NCI-H2107 treated with DMSO at 0.1 percent for 48 hours (cell line): ENCODE results near the gene MMGT1.
"Not testable (repeated sequence)": the region's sequence is repeated elsewhere in the genome, so short reads cannot be mapped to it uniquely, and the experiment has no call there.

Experiments used
- DNase-seq: peaks from one replicate; lab custom pipeline; 2025; ENCODE audit not compliant: unreplicated experiment; lab: John Stamatoyannopoulos, UW

Gene MMGT1

DNA sequence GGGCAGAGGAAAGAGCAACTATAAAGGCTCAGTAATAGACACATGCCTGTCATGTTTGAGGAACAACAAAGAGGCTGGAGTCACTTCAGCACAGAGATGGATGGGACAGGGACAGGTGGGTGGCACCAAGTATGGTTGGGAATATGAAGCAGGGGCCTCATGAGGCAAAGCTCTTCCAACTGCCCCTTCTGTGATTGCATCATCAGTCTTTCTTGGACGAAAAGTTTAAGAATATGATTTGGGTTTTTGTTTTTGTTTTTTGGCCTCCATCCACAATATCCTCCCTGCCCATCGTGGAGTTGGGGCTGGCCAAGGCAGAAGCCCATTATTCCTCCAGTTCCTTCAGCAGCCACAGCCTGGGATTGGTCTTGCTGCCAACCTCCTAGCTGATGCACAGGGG lies 45.9 kb downstream of the MMGT1 start:
- no peak for DNase-seq

DNA sequence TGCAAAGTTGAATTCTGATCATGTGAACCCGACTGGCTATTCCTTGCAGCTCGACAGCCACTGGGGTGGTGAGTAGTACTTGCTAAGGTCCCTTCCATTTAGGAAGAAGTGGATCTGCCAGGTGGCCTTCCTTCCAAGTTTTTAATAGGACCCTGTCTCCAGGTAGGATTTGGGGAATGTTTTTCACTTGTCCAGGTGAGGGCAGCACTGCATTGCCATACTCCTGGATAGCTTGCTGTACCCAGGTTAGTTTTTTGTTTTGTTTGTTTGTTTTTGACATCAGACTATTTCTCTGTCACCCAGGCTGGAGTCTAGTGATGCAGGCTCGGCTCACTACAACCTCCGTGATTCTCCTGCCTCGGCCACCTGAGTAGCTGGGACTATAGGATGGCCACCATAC lies 50.4 kb downstream of the MMGT1 start:
- no peak for DNase-seq

DNA sequence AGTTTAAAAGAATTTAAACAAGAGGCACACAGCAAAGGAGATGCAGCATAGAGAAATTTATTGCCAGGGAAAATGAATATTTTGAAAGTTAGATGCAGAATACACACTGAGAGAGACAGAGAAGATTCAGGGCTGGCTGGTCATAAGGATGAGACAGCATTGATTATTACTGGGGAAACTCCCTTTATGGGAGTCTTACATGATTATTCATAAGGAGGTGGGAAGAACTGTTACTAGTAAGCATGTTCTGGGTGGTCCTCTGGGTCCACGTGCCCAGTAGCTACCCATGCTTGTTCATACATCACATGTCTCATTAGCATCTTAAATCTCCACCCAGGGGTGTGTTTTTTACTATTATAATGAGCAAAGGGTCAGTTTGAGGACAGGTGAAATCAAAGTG lies 53.3 kb downstream of the MMGT1 start:
- not testable (repeated sequence) for DNase-seq

DNA sequence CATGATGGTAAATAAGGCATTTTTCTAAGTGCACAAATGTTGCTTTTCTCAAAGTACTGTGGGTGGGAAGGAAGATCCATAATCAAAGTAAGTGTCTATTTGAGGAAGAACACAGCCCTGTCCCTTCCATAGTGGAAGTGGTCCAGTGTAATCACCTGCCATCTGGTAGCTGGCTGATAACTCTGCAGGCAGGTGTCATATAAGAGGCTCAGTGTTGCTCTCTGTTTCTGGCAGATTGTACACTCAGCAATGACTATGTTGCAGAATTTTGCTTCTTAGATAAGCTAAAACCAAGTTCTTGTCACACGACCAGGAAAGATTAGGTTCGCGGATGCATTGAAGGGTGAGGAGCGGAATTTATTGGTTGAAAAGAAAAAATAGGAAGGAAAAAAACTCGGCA lies 59.4 kb downstream of the MMGT1 start:
- DNase-seq, result no peak
